KOPT-K1 (cell line): ENCODE results near the gene ACVR1C.
"Not testable (repeated sequence)": the region's sequence is repeated elsewhere in the genome, so short reads cannot be mapped to it uniquely, and the experiment has no call there.

Experiments
- H3K27ac ChIP-seq: fragments of 200-600 bp; sonication (generic); 2 replicates; pipeline ENCODE4 v1.5.1; 2016; ENCODE audit warnings: antibody characterized with exemption, mild to moderate bottlenecking, low read depth, low read length; ENCODE audit not compliant: poor library complexity, severe bottlenecking
- H3K36me3 ChIP-seq: fragments of 200-600 bp; sonication (generic); 2 replicates; pipeline ENCODE4 v1.5.1; 2017; ENCODE audit warnings: antibody characterized with exemption, mild to moderate bottlenecking, low read length, moderate library complexity; ENCODE audit not compliant: insufficient read depth
- H3K9me3 ChIP-seq: fragments of 200-600 bp; sonication (generic); 2 replicates; pipeline ENCODE4 v1.5.1; 2017; ENCODE audit warnings: antibody characterized with exemption, low read length, mild to moderate bottlenecking; ENCODE audit not compliant: insufficient read depth, poor library complexity, severe bottlenecking

Gene ACVR1C

DNA sequence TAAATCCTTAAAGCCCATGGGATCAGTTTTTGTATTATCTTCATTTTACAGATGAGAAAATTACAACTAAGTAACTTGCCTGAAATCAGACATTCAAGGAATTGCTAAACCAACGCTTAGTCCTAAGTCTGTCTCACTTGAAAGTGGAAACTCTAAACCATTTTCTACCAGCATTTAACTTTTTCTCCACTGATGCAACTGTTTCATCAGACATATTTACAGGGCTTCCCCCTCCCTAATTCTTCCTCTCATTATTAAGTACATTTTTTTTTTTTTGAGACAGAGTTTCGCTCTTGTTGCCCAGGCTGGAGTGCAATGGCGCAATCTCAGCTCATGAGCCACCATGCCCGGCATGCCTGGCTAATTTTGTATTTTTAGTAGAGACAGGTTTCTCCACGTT, 88.6 kb downstream of the ACVR1C start:
- Histone ChIP-seq H3K9me3 (no peaks in the 10 kb centered on the region), H3K36me3 (no peaks in the 10 kb centered on the region), H3K27ac (no peak overlapping the region)

DNA sequence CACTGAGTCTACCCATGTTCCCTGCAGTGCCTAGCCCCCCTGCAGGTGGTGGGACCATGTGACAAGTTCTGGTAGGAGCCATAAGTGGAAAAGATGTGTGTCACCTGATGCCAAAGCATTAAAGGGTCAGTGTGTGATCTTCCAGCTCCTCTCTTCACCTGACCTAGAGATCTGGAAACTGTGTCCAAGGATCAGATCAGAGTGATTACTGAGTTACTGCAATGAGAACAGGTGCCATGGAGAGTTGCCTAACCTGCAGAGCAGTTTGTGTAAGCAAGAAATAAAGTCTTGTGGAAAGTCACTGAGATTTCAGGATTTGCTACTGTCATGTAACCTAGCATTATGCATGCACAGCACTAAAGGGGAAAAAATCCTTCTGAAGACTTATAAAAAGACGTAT, 90.6 kb downstream of the ACVR1C start:
- Histone ChIP-seq H3K9me3 (no peaks in the 10 kb centered on the region), H3K27ac (no peak overlapping the region), H3K36me3 (no peaks in the 10 kb centered on the region)

DNA sequence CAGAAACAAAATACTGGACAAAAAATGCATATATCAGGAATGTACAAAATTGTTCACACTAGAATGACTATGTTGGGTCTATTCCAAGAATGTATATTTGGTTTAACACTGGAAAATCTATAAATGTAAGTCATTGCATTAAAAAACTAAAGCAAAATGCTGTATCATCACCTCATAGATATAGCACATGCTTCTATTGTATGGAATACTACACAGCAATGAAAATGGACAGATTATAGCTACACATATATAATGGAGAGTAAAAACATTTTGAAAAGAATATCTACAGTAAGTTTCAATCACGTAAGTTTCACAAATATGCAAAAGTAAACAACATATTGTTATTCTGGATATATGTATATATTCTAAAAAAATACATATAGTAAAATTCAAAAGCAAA, 91.8 kb downstream of the ACVR1C start:
- H3K9me3 ChIP-seq, result no peaks in the 10 kb centered on the region

DNA sequence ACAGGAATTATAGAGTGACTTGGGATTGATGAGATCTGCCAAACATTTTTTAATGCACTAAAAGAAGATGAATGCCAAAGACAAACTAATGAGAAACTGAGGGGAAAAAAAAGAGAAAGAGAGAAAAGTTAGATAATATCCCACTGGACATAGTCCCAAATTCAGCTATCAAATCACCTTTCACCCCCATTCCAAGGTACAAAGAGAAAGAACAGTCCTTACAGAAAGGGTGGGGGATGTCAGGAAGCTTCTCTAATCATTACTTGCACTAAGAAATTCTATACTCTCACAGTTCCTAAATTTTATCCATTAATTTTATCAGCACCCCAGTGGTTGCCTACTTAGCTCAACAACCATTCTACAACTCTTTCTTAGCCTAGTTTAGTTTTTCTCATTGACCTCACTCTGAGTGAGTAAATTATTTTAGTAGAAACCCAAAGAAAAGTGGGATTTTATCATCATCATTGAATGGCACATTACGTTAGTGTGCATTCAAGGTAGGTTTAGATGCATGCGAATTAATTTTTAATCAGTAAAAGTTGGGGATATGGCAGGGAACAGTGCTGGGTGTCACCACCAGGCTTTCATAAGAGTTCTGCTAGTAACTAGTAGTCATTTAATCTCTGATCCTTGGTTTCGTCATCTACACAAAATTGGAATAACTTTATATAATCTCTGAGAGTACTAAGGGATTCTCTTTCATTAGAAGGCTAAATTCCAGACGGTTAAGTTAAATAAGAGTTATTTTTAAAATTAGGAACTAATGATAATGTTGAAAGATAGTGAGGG, 99.5 kb downstream of the ACVR1C start:
- H3K27ac ChIP-seq, result no peak overlapping the region
- H3K9me3 ChIP-seq, result no peaks in the 10 kb centered on the region
- H3K36me3 ChIP-seq, result no peaks in the 10 kb centered on the region

More for the DNA sequence above, 91.8 kb downstream of the ACVR1C start:
- Histone ChIP-seq H3K27ac (no peak overlapping the region), H3K36me3 (no peaks in the 10 kb centered on the region)

DNA sequence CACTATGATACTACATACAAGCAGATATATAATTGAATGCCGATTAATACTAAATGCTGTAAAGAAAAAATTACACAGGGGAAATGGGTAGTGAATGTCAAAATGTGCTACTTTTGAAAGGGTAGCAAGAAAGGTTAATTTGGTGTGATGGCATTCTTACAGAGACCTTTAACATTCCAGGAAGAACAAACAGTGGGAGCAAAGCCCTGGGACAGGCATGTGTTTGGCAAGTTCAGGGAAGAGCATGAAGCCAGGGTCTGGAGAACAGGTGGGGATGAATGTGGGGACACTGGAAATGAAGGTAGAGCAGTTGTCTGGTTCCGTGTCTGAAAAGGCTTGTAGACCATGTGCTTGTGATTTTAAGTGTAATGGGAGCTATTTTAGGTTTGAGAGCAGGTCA, 102.6 kb downstream of the ACVR1C start:
- H3K36me3 ChIP-seq, result no peaks in the 10 kb centered on the region
- no peaks in the 10 kb centered on the region for H3K9me3 ChIP-seq
- H3K27ac ChIP-seq, result no peak overlapping the region

DNA sequence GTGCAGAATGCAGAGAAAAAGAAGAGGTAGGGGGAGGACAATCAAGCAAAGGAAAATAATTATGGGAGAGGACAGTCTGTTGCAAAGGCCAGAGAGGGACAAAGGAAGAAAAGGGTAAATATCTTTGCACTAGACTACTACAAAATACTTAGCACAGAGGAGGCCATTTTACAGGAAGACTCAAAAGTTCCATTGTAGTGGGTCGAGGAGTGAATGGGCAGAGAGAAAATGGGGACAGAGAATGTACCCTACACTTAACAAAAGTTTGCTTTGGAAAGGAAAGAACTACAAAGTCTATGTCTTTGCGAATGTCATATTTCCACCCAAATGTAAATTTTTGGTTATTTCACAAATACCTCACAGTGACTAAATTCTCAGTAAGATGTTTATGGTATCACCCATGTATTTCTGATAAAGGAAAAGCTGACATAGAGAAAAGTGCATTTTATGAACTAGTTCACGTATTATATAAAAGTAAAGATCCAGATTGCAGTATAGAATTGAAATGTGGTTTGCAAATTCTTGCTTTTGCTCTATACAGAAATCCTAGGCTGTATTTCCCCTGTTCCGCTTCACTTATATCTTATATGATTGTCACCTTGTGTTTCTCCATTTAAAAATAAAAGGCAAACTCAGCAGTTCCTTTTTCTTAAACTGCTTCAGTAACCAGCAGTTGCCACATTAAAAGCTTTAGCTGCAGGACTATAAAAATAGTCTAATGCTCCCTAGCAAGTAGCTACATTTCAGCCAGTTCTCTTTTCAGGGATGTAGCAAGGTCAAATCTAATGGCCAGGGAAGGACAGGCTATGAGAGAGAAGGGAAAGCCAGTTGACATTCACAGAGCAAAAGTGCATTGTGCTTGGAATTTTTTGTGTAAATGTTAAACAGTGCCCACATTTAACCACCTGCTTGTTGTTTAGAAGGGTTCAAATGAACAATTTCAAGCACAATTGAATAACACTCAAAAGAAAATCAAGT, 105.1 kb downstream of the ACVR1C start:
- H3K9me3 ChIP-seq, result no peaks in the 10 kb centered on the region
- H3K27ac ChIP-seq, result no peak overlapping the region
- no peaks in the 10 kb centered on the region for H3K36me3 ChIP-seq

DNA sequence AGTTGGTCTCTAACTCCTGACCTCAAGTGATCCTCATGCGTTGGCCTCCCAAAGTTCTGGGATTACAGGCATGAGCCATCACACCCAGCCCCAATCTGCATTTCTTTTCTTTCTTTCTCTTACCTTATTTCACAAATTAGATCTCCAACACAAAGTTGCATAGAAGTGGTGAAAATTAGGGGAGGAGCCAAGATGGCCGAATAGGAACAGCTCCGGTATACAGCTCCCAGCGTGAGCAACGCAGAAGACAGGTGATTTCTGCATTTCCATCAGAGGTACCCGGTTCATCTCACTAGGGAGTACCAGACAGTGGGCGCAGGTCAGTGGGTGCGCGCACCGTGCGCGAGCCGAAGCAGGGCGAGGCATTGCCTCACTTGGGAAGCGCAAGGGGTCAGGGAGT, 113.7 kb downstream of the ACVR1C start:
- not testable (repeated sequence) for H3K9me3 ChIP-seq, H3K36me3 ChIP-seq, H3K27ac ChIP-seq

DNA sequence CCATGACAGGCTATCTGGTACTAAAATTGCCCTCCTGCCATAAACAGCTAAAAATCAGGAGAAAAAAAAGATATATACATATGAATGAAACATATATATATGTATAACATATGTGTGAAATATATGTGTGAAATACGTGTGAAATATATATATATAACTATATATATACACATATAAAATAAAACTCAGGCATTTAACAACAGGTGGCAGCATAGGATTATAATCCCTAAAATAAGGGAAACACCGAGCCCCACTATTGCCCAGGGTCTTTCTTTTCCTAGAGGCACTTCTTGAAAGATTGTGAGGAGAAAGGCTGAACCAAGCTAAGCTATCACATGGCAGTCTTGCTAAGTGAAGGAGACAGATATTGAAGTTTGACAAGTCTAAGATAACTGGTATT, 118.9 kb downstream of the ACVR1C start:
- no peaks in the 10 kb centered on the region for H3K9me3 ChIP-seq
- no peaks in the 10 kb centered on the region for H3K36me3 ChIP-seq
- no peak overlapping the region for H3K27ac ChIP-seq

DNA sequence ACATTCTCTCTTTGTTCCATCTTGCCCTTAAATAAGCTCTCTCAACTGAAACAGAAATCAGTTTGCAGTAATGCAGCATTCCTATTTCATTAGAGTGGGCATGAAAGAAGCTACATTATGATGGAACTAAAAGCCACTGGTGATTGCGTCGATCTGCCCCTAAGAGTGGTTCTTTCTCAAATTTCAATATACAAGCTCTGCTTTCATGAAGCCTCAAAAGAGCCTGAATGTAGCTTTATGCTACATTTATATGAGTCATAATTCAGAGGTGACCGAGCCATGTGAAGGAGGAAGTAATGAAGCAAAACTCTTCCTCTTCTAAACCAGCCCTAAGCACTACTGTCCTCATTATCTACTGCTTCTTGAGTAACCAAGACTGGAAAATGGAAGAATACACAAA, 120.0 kb downstream of the ACVR1C start:
- H3K36me3 ChIP-seq, result no peaks in the 10 kb centered on the region
- no peak overlapping the region for H3K27ac ChIP-seq

DNA sequence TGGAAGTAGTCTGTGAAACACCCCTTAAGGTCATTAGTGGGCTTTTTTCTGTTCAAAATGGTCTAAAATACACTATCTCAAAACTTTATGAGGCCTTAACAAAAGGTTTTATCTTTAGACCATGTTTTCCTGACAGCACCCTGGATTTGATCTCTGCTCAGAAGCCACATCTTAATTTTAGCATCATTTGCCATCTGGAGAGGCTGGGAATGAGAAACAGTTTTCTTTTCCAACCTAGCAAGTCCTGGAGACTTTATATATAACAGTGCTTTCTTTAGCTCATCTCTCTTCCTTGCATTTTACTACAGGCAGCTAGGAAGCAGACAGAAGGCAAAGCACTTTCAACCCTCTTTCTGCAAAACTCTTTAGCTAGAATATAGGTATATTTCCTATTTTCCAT, 122.1 kb downstream of the ACVR1C start:
- no peaks in the 10 kb centered on the region for H3K36me3 ChIP-seq
- H3K27ac ChIP-seq, result no peak overlapping the region
- H3K9me3 ChIP-seq, result no peaks in the 10 kb centered on the region

More for the DNA sequence above, 120.0 kb downstream of the ACVR1C start:
- no peaks in the 10 kb centered on the region for H3K9me3 ChIP-seq

DNA sequence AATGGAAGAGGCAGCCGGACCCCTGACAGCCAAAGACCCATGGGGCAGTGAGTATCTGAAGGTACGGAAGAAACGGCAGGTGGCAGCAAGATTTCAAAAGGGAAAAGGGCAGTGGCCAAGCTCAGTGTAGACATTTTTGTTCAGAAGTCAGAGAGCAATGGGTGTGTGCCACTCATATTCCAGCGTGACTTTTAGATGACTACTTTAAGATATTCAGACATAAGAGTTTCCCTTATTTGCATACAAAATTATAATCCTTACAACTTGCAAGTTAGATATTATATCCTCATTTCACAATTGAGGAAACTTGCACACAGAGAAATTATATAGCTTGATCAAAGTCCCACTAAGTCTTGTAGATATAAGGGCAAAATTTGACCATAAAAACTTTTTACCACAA, 124.0 kb downstream of the ACVR1C start:
- H3K9me3 ChIP-seq, result no peaks in the 10 kb centered on the region

DNA sequence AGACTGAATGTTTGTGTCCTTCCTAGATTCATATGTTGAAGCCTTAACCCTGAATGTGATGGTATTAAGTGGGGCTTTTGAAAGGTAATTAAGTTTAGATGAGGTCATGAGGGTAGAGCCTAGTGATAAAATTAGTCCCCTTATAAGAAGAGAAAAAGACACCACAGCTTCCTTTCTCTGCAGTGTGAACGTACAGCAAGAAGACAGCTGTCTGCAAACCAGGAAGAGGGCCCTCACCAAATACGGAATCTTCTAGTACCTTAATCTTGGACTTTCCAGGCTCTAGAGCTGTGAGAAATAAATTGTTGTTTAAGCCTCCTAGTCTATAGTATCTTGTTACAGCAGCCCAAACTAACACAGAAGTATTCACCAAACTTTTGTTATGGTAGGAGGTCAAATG, 127.6 kb downstream of the ACVR1C start:
- Histone ChIP-seq H3K36me3 (no peaks in the 10 kb centered on the region), H3K9me3 (no peaks in the 10 kb centered on the region), H3K27ac (no peak overlapping the region)

More for the DNA sequence above, 124.0 kb downstream of the ACVR1C start:
- Histone ChIP-seq H3K36me3 (no peaks in the 10 kb centered on the region), H3K27ac (no peak overlapping the region)

DNA sequence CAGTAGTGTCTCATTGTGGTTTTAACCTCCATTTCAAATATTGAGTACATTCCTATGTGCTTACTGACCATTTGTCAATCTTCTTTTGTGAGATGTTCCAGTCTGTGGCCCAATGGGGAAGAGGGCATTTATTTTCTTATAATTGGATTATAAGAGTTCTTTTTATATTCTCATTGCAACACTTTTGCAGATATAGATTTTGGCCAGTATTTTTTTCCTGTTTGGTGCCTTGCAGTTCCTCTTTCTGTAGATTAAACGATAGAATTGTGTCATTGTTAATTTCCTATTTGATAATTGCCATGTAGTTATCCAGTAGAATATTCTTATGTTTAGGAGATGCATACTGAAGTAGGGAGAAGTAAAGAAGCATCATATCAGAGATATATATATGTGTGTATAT, 128.3 kb downstream of the ACVR1C start:
- H3K36me3 ChIP-seq, result no peaks in the 10 kb centered on the region
- no peak overlapping the region for H3K27ac ChIP-seq
- H3K9me3 ChIP-seq, result no peaks in the 10 kb centered on the region

DNA sequence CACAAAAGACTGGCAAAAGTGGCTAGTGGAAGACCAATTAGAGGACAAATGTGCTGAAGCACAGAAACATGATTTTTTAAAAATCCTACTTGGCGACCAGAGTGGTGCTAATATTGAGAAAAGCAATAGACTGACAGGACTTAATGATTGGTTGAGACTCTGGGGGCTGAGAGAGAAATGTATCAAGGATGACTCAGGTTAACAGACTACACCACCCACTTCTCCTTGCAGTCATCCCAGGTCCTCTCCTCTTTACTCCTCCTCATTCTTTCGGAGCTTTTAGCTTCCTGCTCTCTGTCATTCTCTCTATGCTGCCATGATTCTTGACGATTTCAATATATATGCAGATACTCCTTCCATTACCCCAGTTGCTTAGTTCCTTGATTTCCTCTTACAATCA, 130.2 kb downstream of the ACVR1C start:
- Histone ChIP-seq H3K36me3 (no peaks in the 10 kb centered on the region), H3K9me3 (no peaks in the 10 kb centered on the region), H3K27ac (no peak overlapping the region)

DNA sequence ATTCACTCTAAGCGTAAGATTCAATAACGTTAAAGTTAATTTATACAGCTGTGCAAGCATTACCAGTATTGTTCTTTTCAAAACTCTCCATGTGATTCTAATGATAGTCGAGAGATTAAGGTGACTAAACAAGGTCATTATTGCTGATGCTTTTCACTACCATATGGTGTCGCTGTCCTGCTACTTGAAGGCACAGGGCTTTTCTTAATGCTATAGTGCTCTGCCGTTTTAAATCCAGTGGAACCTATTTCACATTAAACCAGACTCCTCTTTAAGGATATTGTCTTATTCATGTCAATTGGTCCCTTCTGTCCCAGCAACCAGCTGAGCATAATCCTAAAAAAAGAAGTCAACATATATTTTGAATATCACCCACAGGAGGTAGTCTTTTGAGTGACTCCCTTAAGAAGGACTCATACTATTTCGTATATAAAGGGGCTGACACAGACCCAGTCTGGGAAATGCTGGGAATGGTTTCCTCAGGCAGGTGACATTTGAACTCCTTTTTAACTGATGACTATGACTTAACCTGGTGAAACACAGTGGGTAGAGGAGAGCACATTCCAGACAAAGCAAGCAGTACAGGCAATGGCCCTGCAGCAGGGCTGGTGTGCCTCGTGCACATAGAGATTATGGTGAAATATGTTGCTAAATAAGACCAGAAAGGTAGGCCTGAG, 130.9 kb downstream of the ACVR1C start:
- no peak overlapping the region for H3K27ac ChIP-seq
- H3K9me3 ChIP-seq, result no peaks in the 10 kb centered on the region
- H3K36me3 ChIP-seq, result no peaks in the 10 kb centered on the region
